ENCODE data around the gene BIRC5.
"Not testable (repeated sequence)": the region's sequence is repeated elsewhere in the genome, so short reads cannot be mapped to it uniquely, and the experiment has no call there.

- not testable (repeated sequence) for TF ChIP-seq POLR2A, CTCF (IDR thresholded peaks at IDR 0.05)
Observed at GRCh38 chr17:78235022-78235421, 21.0 kb downstream of the BIRC5 start.

Data from gastroesophageal sphincter (tissue), 3 donors.